SIG-M5 treated with dmso at 0.1 percent for 504 hours (cell line): Measurements from ENCODE around the gene OR2J1.
"Not testable (repeated sequence)": the region's sequence is repeated elsewhere in the genome, so short reads cannot be mapped to it uniquely, and the experiment has no call there.

ENCODE experiments used
- DNase-seq: peaks from one replicate; lab custom pipeline; 2025; ENCODE audit not compliant: unreplicated experiment; lab: John Stamatoyannopoulos, UW

OR2J1 gene

GRCh38 chr6:29099190-29099589 lies at the start of gene OR2J1:
TSS of gene OR2J1 (plus strand) at chr6:29099490. CDS start at chr6:29100943, 1,453 bp downstream.
- DNase-seq, result no peak

- no peak for DNase-seq
These were observed 47.6 kb upstream of the OR2J1 start for GRCh38 chr6:29051680-29052079.

- DNase-seq, result peak; percentile 50
These were observed 27.2 kb upstream of the OR2J1 start for GRCh38 chr6:29071831-29072723.

- no peak for DNase-seq
These were observed 20.1 kb upstream of the OR2J1 start for GRCh38 chr6:29079203-29079602.

- no peak for DNase-seq
These were observed 18.0 kb upstream of the OR2J1 start for GRCh38 chr6:29081312-29081711.

- no peak for DNase-seq
These were observed 16.8 kb upstream of the OR2J1 start for GRCh38 chr6:29082457-29082856.

- no peak for DNase-seq
These were observed 12.1 kb upstream of the OR2J1 start, which contains the start of gene OR2B3 for GRCh38 chr6:29087213-29087612. TSS of gene OR2B3 (minus strand) at chr6:29087313. CDS start at chr6:29087248, 65 bp downstream.

- no peak for DNase-seq
These were observed 6.3 kb upstream of the OR2J1 start for GRCh38 chr6:29092957-29093356.

- DNase-seq, result no peak
These were observed 1.5 kb upstream of the OR2J1 start for GRCh38 chr6:29097803-29098202.

GRCh38 chr6:29107758-29108157 lies 8.5 kb downstream of the OR2J1 start, which contains the start of gene OR2J3:
TSS of gene OR2J3 (plus strand) at chr6:29108058. CDS start at chr6:29111891, 3,833 bp downstream.
- no peak for DNase-seq

- no peak for DNase-seq
These were observed 12.8 kb downstream of the OR2J1 start for GRCh38 chr6:29112135-29112534.

GRCh38 chr6:29114964-29115363 lies 15.7 kb downstream of the OR2J1 start:
- not testable (repeated sequence) for DNase-seq

- DNase-seq, result no peak
These were observed 30.2 kb downstream of the OR2J1 start for GRCh38 chr6:29129326-29130012.

GRCh38 chr6:29130644-29131043 lies 31.4 kb downstream of the OR2J1 start:
- DNase-seq, result no peak

GRCh38 chr6:29131691-29132090 lies 32.4 kb downstream of the OR2J1 start:
- DNase-seq, result no peak

GRCh38 chr6:29137724-29138123 lies 38.4 kb downstream of the OR2J1 start:
- DNase-seq, result no peak

GRCh38 chr6:29141606-29142005 lies 42.3 kb downstream of the OR2J1 start:
- DNase-seq, result no peak

- DNase-seq, result no peak
These were observed 43.0 kb downstream of the OR2J1 start for GRCh38 chr6:29142309-29142708.

- no peak for DNase-seq
These were observed 46.9 kb downstream of the OR2J1 start for GRCh38 chr6:29146179-29146578.

- no peak for DNase-seq
These were observed 47.8 kb downstream of the OR2J1 start for GRCh38 chr6:29147074-29147473.

- not testable (repeated sequence) for DNase-seq
These were observed 50.2 kb downstream of the OR2J1 start for GRCh38 chr6:29149444-29149843.
